Lower lobe of right lung (tissue), 2 donors: ENCODE measurements around the gene LRP1. TPM values are rescaled to one million over a fixed set of nuclear protein-coding genes. Genes with fewer than 3 reads are reported as not detected.
"Not testable (repeated sequence)": the region's sequence is repeated elsewhere in the genome, so short reads cannot be mapped to it uniquely, and the experiment has no call there.

ENCODE experiments used
- ATAC-seq, 2 donors: fragments of 200-7000 bp; cut with Tn5 transposase; one replicate each; pipeline ENCODE4 v1.9.1; 2020 to 2022; ENCODE audit warnings: mild to moderate bottlenecking in 2 of 2, moderate library complexity in 2 of 2
- DNase-seq: peaks from one replicate; pipeline ENCODE4 v3.0.0-alpha.2; 2020
- H3K27ac ChIP-seq: fragments of 200-600 bp; one replicate; pipeline ENCODE4 v1.8.0; 2022
- H3K27me3 ChIP-seq: fragments of 200-600 bp; one replicate; pipeline ENCODE4 v1.8.0; 2022; ENCODE audit warnings: low read depth
- H3K36me3 ChIP-seq: fragments of 200-600 bp; one replicate; pipeline ENCODE4 v1.8.0; 2022; ENCODE audit warnings: mild to moderate bottlenecking
- H3K4me1 ChIP-seq: fragments of 200-600 bp; one replicate; pipeline ENCODE4 v1.8.0; 2022
- H3K4me3 ChIP-seq: fragments of 200-600 bp; one replicate; pipeline ENCODE4 v1.8.0; 2022; ENCODE audit warnings: mild to moderate bottlenecking
- H3K9me3 ChIP-seq: fragments of 200-600 bp; one replicate; pipeline ENCODE4 v1.8.0; 2022
- intact Hi-C: fragments of 100-400 bp; cut with DNase I; formaldehyde crosslinking; loops from one replicate; pipeline ENCODE4 v1.11.0; 2022
- total RNA-seq: library from RNA; stranded (reverse); fragmentation: NEBNext Ultra II Directional; extraction: Animal tissue kit (Norgen Biotek cat#: 25700); gene quantifications from one replicate; pipeline ENCODE4 v1.2.1, GENCODE V29; 2021
- TF ChIP-seq, protein P1 (sequence below): fragments of 200-600 bp; IDR thresholded peaks from one replicate; pipeline ENCODE4 v1.8.0; 2022; ENCODE audit warnings: antibody characterized with exemption, mild to moderate bottlenecking
- donor health status: DM: no; HTN: yes; CAD: no; lungs with severe emphysema.

Gene LRP1
- total RNA-seq, 1 donor from 2014 or later: 404 TPM

DNA sequence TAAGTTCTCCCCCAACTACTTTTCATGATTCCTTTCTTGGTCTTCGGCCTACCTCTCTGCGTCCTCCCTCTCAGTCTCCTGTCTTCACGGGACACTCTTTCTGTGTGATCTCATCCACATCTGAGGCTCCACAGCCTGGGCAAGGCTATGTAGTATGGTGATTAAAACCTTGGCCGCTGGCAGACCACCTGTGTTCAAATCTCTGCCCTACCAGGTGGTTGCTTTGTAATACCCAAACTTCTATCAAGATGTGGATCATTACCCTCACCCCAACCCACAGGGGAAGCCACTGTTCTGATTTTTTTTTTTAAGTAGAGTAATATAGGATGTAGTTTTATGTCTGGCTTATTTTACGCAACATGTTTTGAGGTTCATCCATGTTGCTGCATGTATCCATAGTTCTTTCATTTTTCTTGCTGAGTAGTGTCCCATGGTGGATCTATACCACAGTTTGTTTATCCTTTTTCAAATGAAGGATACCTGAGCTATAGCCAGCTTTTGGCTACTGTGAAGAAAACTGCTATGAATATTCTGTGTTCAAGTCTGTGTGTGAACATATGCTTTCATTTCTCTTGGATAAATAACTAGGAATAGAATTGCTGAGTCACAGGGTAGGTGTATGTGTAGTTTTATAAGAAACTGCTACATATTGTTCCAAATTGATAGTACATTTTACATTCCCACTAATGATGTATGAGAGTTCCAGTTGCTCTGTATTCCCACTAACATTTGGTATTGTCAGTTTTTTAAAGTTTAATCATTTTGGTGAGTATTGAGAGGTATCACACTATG lies 8.8 kb upstream of the LRP1 start:
- Histone ChIP-seq H3K27me3 (no peaks in the 10 kb centered on the region), H3K4me3 (no peak overlapping the region), H3K27ac (peak overlapping the region; percentile 7), H3K4me1 (peaks cover 6% of the 10 kb centered on the region), H3K36me3 (no peaks in the 10 kb centered on the region), H3K9me3 (no peaks in the 10 kb centered on the region)
- TF ChIP-seq, protein P1, sequence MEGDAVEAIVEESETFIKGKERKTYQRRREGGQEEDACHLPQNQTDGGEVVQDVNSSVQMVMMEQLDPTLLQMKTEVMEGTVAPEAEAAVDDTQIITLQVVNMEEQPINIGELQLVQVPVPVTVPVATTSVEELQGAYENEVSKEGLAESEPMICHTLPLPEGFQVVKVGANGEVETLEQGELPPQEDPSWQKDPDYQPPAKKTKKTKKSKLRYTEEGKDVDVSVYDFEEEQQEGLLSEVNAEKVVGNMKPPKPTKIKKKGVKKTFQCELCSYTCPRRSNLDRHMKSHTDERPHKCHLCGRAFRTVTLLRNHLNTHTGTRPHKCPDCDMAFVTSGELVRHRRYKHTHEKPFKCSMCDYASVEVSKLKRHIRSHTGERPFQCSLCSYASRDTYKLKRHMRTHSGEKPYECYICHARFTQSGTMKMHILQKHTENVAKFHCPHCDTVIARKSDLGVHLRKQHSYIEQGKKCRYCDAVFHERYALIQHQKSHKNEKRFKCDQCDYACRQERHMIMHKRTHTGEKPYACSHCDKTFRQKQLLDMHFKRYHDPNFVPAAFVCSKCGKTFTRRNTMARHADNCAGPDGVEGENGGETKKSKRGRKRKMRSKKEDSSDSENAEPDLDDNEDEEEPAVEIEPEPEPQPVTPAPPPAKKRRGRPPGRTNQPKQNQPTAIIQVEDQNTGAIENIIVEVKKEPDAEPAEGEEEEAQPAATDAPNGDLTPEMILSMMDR: no peak
- intact Hi-C loops: loop anchor here (10.0 kb wide), 1 partner anchor 55 kb away; no protein-coding TSS in a partner anchor
- DNase-seq (no peak), ATAC-seq (no peak)

DNA sequence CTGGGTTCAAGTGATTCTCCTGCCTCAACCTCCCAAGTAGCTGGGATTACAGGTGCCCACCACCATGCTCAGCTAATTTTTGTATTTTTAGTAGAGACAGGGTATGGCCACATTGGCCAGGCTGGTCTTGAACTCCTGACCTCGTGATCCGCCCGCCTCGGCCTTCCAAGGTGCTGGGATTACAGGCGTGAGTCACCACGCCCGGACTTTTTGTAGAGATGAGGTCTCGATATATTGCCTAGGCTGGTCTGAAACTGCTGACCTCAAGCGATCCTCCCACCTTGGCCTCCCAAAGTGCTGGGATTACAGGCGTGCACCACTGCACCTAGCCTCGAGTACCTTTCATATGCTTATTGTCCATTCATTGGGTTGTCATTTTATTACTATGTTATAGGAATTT lies 7.6 kb upstream of the LRP1 start:
- intact Hi-C loops: loop anchor here (10.0 kb wide), 1 partner anchor 54 kb away; no protein-coding TSS in a partner anchor

DNA sequence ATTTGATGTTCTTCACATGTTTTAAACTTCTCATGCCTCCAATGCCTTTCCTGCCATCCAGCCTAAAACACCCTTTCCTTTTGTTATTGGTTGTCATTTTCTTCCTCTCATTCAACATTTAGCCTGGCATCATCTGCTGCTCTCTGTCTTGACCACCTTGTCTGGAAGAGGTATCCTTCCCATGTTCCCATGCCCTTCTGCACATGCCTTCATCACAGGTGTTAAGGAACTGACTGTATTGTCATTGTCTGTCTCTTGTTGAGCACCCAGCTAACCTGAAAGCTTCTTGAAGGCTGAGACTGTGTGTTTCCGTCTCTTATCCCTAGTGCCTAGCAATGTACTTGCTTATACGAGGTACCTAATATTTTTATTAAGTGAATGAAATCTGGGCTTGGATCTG lies 4.5 kb upstream of the LRP1 start:
- Histone ChIP-seq H3K27ac (no peak overlapping the region), H3K27me3 (no peaks in the 10 kb centered on the region), H3K9me3 (no peaks in the 10 kb centered on the region), H3K4me3 (no peak overlapping the region), H3K36me3 (no peaks in the 10 kb centered on the region), H3K4me1 (peaks cover 14% of the 10 kb centered on the region)
- TF ChIP-seq, protein P1: no peak
- ATAC-seq (no peak), DNase-seq (no peak)
- intact Hi-C loops: loop anchor here (10.0 kb wide), 1 partner anchor 51 kb away; no protein-coding TSS in a partner anchor

More for the DNA sequence above, 7.6 kb upstream of the LRP1 start:
- not testable (repeated sequence) for DNase-seq, H3K9me3 ChIP-seq, H3K27ac ChIP-seq, H3K4me3 ChIP-seq, H3K4me1 ChIP-seq, H3K36me3 ChIP-seq, H3K27me3 ChIP-seq, ATAC-seq

DNA sequence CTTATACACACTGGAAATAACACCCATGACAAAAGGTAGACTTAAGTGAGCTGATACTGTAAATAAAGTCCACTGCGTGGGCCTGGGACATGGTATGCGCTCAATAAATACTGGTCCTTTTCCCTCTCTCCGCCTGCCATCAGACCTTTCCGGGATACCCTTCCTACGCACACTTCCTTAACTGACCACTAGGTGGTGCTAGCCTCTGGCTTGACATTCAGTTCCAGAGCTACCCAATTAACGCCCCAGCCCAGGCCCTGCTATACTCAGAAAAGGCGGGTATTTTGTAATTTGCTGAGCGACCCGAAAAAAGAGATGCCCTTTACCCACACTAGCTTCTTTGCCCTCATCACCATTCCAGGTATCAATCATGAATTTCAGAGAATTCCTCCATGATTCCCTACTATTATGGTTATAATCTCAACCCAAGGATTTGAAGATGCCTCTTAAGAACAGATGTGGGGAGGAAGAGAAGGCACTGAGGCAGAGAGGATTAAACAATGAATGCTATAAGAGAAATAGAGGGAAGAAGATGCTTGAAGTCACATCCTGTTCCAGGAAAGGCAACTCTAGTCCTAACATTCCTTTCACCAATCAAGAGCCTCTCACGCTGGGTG lies 3.9 kb upstream of the LRP1 start:
- peaks cover 16% of the 10 kb centered on the region for H3K4me1 ChIP-seq
- DNase-seq (no peak), ATAC-seq (peak; percentile 42 to 67)
- H3K27ac ChIP-seq: no peak overlapping the region
- intact Hi-C loops: loop anchor here (10.0 kb wide), 1 partner anchor 50 kb away; no protein-coding TSS in a partner anchor
- TF ChIP-seq, protein P1: peak; percentile 98
- H3K9me3 ChIP-seq: no peaks in the 10 kb centered on the region
- no peaks in the 10 kb centered on the region for H3K36me3 ChIP-seq
- H3K27me3 ChIP-seq: no peaks in the 10 kb centered on the region
- no peak overlapping the region for H3K4me3 ChIP-seq

DNA sequence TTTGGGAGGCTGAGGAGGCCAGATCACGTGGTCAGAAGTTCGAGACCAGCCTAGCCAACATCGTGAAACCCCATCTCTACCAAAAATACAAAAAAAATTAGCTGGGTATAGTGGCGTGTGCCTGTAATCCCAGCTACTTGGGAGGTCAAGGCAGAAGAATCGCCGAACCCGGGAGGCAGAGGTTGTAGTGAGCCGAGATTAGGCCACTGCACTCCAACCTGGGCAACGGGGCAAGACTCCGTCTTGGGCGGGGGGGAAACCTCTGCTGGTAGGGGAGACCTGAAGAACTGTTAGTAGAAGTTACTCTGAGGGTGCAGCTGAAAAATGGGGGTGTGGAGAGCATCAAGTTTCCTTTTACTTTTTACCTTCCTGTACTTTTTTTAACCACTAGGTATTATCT lies 2.2 kb upstream of the LRP1 start:
- Histone ChIP-seq H3K9me3 (no peaks in the 10 kb centered on the region), H3K4me1 (peaks cover 25% of the 10 kb centered on the region), H3K27me3 (no peaks in the 10 kb centered on the region), H3K27ac (no peak overlapping the region), H3K36me3 (no peaks in the 10 kb centered on the region), H3K4me3 (no peak overlapping the region)
- intact Hi-C loops: loop anchor here (10.0 kb wide), 1 partner anchor 49 kb away; no protein-coding TSS in a partner anchor
- no peak for DNase-seq
- ATAC-seq: no peak
- TF ChIP-seq, protein P1: no peak

DNA sequence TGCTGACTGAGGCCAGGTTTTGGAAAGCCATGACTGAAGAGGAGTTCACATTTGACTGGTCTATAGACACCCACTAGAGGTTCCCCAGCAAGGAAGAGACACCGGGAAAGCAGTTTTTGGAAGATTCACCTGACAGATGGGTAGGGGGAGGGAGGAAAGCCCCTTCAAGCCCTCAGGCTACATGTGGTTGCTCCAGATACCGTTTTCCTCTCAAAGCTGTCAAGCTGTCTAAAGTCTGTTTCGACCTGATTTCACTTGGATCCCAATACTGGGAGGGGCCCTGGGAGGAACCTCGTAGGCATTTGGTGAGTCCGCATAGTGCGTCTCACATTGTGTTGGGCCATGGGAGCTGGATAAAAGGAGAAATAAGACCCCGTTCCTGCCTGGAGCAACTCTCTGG lies 1.7 kb upstream of the LRP1 start:
- peak overlapping the region; percentile 92 for H3K27ac ChIP-seq
- DNase-seq (no peak), ATAC-seq (no peak)
- no peaks in the 10 kb centered on the region for H3K27me3 ChIP-seq
- no peaks in the 10 kb centered on the region for H3K9me3 ChIP-seq
- TF ChIP-seq, protein P1: no peak
- H3K36me3 ChIP-seq: no peaks in the 10 kb centered on the region
- peaks cover 30% of the 10 kb centered on the region for H3K4me1 ChIP-seq
- intact Hi-C loops: loop anchor here (10.0 kb wide), 1 partner anchor 48 kb away; no protein-coding TSS in a partner anchor
- peak overlapping the region; percentile 95 for H3K4me3 ChIP-seq
